Activated CD8-positive, alpha-beta memory T cell treated with anti-CD3 and anti-CD28 coated beads, Interleukin-2, amount 50 U/mL, for 1 hour (primary cell): Measurements from ENCODE around the gene SCGB1D2.

Experiments
- DNase-seq: peaks from one replicate; pipeline ENCODE4 v3.0.0-alpha.2; 2020; ENCODE audit errors: extremely low read depth

SCGB1D2 gene

GRCh38 chr11:62260261-62260953 lies 18.4 kb downstream of the SCGB1D2 start:
- DNase-seq: no peak

GRCh38 chr11:62264004-62264403 lies 22.0 kb downstream of the SCGB1D2 start:
- DNase-seq: no peak

- no peak for DNase-seq
Observed at GRCh38 chr11:62266558-62266957, 24.5 kb downstream of the SCGB1D2 start.

- DNase-seq: no peak
Observed at GRCh38 chr11:62267050-62267449, 25.0 kb downstream of the SCGB1D2 start.

- no peak for DNase-seq
Observed at GRCh38 chr11:62267576-62267975, 25.5 kb downstream of the SCGB1D2 start.

- no peak for DNase-seq
Observed at GRCh38 chr11:62269654-62270278, 27.7 kb downstream of the SCGB1D2 start, which contains the start of gene SCGB2A2. Gene SCGB2A2, plus strand, starts transcription at chr11:62270158. Its CDS starts 59 bp downstream, at chr11:62270217.

GRCh38 chr11:62273284-62273683 lies 31.2 kb downstream of the SCGB1D2 start:
- no peak for DNase-seq

GRCh38 chr11:62273789-62274275 lies 31.8 kb downstream of the SCGB1D2 start:
- DNase-seq: no peak

GRCh38 chr11:62280452-62280851 lies 38.4 kb downstream of the SCGB1D2 start:
- DNase-seq: no peak
